NCI-H2227 treated with DMSO at 0.1 percent for 48 hours (cell line): ENCODE results near the gene ACSL1.

Source experiments
- DNase-seq: peaks from one replicate; lab custom pipeline; 2025; lab: John Stamatoyannopoulos, UW

Gene ACSL1, protein sequence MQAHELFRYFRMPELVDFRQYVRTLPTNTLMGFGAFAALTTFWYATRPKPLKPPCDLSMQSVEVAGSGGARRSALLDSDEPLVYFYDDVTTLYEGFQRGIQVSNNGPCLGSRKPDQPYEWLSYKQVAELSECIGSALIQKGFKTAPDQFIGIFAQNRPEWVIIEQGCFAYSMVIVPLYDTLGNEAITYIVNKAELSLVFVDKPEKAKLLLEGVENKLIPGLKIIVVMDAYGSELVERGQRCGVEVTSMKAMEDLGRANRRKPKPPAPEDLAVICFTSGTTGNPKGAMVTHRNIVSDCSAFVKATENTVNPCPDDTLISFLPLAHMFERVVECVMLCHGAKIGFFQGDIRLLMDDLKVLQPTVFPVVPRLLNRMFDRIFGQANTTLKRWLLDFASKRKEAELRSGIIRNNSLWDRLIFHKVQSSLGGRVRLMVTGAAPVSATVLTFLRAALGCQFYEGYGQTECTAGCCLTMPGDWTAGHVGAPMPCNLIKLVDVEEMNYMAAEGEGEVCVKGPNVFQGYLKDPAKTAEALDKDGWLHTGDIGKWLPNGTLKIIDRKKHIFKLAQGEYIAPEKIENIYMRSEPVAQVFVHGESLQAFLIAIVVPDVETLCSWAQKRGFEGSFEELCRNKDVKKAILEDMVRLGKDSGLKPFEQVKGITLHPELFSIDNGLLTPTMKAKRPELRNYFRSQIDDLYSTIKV

GRCh38 chr4:184825896-184826690 is at the start of gene ACSL1:
TSS of gene ACSL1 (minus strand) at chr4:184825968. CDS start at chr4:184803514, 22,454 bp downstream.
- peak; percentile 9 for DNase-seq

DNA sequence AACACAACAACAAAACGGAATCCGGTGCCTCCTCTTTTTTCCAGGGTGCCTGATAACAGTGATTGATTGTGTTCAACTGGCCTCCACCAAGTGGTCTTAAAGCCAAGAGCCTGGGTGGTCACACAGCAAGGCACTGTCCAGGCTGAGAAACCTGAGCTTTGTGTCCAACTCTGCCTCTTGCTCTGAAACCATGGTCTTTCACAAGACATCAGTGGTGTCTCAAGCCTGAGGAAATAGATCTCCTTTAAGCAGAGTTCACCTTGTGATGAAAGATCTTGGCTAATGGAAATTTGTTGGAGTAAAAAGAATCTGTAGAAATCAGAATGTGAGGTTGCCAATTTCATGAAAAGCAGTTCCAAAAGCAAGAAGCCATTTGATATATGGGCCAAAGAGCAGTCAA is 47.3 kb upstream of the ACSL1 start:
- no peak for DNase-seq

DNA sequence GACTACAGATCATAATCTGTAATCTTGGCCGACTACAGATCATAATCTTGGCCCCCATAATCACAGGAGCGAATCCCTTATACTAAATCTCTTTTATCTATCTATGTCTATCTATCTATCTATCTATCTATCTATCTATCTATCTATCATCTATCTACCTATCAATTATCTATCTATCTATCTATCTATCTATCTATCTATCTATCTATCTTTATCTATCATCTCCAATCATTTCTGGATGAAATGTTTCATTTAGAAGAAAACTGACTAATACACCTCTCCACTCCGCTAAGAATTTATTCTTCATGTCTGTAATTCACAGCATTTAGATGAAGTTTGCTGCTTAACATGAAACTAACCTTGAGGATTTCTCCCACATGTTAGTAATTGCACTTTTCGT is 45.0 kb upstream of the ACSL1 start:
- no peak for DNase-seq

DNA sequence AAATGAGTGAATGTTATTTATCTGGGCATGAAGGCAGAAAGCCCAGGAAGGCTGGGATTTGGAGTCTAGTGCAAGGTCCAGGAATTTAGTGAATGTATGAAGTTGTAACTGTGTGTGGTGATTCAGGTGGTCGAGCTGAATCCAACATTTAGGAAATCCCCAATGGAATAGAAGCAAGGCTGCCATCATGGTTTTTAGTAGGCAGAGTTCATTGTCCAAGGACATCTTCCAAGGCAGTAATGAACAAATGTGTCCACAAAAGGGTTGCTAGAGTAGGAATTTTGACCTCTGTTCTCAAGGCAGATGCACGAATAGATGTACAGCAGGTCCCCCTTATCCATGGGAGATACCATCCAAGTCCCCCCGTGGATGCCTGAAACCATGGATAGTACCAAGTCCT is 42.9 kb upstream of the ACSL1 start:
- DNase-seq = no peak

- no peak for DNase-seq
These were observed 38.1 kb upstream of the ACSL1 start for GRCh38 chr4:184863916-184864315.

GRCh38 chr4:184861047-184861446 is 35.3 kb upstream of the ACSL1 start:
- no peak for DNase-seq

GRCh38 chr4:184860018-184860779 is 34.4 kb upstream of the ACSL1 start:
- no peak for DNase-seq

GRCh38 chr4:184857441-184858121 is 31.8 kb upstream of the ACSL1 start:
- no peak for DNase-seq

DNA sequence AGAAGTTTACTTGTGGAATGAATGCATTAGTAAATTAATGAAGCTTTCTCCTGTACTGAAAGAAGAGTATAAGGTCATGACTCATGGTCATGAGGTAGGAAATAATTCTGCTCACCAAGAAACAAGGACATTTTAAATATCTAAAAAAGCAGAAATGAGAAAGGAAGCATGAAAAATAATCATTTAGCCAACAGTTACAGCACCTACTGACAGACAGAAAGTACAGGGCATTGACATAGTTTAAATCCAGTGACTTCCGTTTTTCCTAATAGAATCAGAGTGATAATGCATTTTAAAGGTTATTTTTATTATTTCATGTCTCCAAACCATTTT is 30.5 kb upstream of the ACSL1 start:
- no peak for DNase-seq

DNA sequence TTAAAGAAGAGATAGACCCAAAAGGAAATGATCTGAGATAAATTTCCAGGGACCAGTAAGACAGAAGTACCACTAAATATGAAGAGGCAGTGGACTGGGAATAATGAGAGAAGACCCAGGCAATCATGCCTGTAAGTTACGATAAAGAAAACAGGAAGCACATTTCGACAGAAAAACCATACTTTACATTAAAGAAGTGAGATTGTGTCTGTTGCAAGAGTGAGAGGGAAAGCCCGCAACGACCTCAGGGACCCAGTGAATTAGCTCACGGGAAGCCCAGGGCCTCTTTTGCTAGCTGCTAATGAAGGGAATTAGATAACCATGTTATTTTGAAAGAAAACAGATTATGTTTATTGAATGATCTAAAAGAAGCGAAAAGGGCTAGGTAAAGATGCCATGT is 28.9 kb upstream of the ACSL1 start:
- DNase-seq = no peak

GRCh38 chr4:184853436-184853835 is 27.7 kb upstream of the ACSL1 start:
- DNase-seq = no peak

GRCh38 chr4:184851886-184852285 is 26.1 kb upstream of the ACSL1 start:
- DNase-seq = no peak

DNA sequence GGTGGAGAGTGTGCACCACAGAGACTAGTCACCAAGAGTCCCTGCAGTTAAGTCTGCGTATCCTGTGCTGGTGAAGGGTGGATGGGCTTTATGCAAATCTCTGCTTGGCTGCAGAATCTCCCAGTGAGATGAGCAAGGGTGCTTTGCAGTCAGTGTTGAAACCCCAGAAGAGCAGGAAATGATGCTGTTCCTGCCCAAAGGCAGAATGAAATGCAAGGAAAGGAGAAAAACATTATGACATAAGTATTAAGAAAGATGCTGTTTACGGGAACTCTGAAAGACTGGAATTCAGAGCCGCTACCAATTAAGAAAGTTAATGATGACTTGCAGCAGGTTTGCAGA is 25.4 kb upstream of the ACSL1 start:
- no peak for DNase-seq

GRCh38 chr4:184850431-184851199 is 24.8 kb upstream of the ACSL1 start:
- DNase-seq = no peak

DNA sequence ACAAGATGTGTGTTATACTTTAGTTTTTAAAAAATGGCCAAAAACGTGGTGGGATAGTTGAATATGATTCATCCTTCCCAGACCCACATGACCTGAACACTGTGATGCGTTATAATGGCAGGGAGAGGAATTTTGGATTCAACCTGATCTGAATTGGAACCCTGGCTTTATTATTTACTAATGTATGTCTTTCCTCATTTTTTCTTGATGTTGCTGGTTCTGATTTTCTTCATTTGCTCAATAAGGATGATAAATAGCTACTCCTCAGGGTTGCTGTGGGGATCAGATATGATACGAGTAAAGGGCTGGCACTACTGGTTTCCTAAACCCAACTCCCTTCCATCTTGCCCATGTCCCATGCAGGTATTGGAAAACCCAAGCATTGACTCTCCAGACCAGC is 24.2 kb upstream of the ACSL1 start:
- no peak for DNase-seq

DNA sequence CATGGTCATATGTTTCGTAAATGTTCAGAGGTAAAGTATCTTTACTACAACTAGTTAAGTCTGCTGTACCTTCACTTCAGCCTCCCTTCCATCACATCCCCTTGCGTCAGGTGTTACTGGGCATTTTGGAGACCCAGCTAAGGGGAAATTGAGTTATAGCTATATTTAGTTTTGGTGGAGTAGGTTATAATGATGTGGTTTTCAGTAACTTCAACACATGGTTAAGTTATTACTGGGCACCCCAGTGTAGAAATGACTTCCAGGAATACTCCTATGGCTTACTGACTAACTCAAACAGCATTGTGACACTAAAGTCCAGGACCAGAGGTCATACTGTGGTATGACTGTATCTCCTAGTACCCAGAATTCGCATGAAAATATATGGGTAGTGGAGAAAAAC is 23.4 kb upstream of the ACSL1 start:
- DNase-seq = no peak

DNA sequence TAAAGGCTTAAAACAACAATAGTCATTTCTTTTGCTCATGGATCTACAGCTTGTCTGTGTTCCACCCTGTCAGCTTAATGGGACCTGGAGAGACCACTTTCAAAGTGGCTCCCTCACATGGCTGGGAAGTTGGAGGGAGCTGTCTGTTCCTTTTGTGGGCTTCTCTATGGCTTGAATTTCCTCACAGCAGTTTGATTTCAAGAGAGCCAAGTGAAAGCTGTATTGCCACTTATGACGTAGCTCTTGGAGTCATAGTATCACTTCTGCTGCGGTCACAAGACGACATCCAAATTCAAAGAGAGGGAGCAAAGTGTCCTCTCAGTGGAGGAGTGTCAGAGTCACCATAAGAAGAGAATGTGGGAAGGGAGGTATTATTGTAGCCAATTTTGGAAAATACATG is 22.7 kb upstream of the ACSL1 start:
- no peak for DNase-seq

DNA sequence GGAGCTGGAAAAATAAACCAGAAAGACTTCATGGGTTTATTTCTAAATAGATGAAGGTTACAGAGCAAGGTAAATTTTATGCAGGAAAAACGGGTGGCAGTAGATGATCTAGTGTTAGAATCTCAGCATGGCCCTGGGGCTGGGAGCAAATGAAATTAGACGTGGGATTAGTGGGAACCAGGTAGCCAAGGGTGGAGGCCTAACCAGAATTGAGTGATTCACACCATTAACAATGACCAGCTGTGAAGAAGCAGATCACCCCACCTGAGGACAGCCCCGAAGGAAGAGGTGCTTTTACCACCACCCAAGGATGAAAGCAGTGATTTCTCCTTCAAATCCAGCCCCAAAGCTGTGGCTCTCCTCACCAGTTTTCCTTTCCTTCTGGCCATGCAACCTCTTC is 20.8 kb upstream of the ACSL1 start:
- no peak for DNase-seq

GRCh38 chr4:184845367-184846021 is 19.7 kb upstream of the ACSL1 start:
- no peak for DNase-seq

GRCh38 chr4:184844742-184845141 is 19.0 kb upstream of the ACSL1 start:
- DNase-seq = no peak
